Nephron (organoid): ENCODE data around the gene XPC.
A peak's percentile ranks its signal among the peaks of the same experiment; 100 is the strongest.

Experiments
- H3K27ac Mint-ChIP-seq, 3 experiments: 2 replicates each; pipeline ENCODE4 v1.8.0; 2020; ENCODE audit warnings: mixed read lengths in 3 of 3, mild to moderate bottlenecking in 2 of 3, moderate library complexity in 1 of 3
- H3K27me3 Mint-ChIP-seq: 2 replicates; pipeline ENCODE4 v1.8.0; 2021; ENCODE audit warnings: low read depth, mild to moderate bottlenecking, moderate library complexity, mixed read lengths
- H3K36me3 Mint-ChIP-seq: 2 replicates; pipeline ENCODE4 v1.8.0; 2020; ENCODE audit warnings: low read depth, mixed read lengths
- H3K4me1 Mint-ChIP-seq: 2 replicates; pipeline ENCODE4 v1.8.0; 2020; ENCODE audit warnings: mixed read lengths
- H3K4me3 Mint-ChIP-seq, 3 experiments: 2 replicates each; pipeline ENCODE4 v1.8.0; 2020; ENCODE audit warnings: mild to moderate bottlenecking in 3 of 3, mixed read lengths in 3 of 3, moderate library complexity in 2 of 3
- H3K9me3 Mint-ChIP-seq: 2 replicates; pipeline ENCODE4 v1.8.0; 2020; ENCODE audit warnings: mixed read lengths
- CTCF ChIP-seq, 3 experiments: fragments of 200-600 bp; sonication (generic); IDR thresholded peaks; one replicate each; pipeline ENCODE4 v1.5.0; 2021; ENCODE audit warnings: antibody characterized with exemption in 3 of 3; ENCODE audit not compliant: unreplicated experiment in 3 of 3

Gene XPC

DNA sequence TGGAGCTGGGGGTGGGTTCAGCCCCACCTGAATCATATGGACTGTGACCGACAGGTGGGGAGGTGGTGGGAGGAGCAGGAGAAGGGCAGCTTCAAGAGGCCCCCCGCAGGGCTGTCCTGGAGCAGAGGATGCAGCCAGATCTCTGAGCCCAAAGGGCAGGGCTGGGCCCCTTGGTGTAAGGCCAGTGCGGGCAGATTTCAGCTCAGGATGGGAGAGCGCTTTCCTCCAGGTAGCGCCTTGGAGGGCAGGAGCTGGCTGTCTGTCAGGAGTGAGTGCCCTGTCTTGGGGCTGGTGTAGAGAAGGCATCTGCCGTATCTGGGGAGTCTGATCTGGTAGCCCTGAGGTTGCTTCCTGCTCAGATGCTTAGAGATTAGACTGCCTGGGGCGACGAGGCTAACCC, 46.3 kb downstream of the XPC start:
- Mint-ChIP-seq H3K9me3 (no peaks in the 10 kb centered on the region), H3K27ac (no peak overlapping the region), H3K4me1 (peaks cover 11% of the 10 kb centered on the region), H3K27me3 (no peaks in the 10 kb centered on the region), H3K36me3 (peaks cover 76% of the 10 kb centered on the region), H3K4me3 (no peak overlapping the region)
- TF ChIP-seq CTCF (IDR thresholded peaks at IDR 0.05; ENCODE audit: unreplicated experiment in 3 of 3), result no peak

DNA sequence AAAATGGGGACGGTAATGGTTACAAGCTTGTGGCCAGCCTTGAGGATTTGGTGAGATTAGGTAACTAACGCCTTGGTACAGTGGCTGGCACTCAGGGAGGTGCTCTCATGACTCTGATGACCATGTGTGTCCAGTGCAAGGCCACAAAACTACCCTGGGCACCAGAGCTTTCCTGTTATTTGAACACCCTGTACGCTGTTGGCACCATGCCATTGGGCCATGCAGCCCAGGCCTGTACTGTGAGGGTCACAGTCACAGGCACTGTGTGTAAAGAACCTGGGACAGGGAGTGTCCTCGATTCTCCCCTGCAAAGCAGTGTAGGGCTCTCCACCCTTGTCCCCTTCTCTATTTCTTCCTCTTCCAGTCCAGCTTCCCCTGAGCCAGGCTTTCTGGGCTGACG, 47.3 kb downstream of the XPC start:
- Mint-ChIP-seq H3K4me3 (no peak overlapping the region), H3K27me3 (no peaks in the 10 kb centered on the region), H3K36me3 (peaks cover 72% of the 10 kb centered on the region), H3K27ac (no peak overlapping the region), H3K4me1 (peaks cover 18% of the 10 kb centered on the region), H3K9me3 (no peaks in the 10 kb centered on the region)
- TF ChIP-seq CTCF (IDR thresholded peaks at IDR 0.05; ENCODE audit: unreplicated experiment in 3 of 3), result no peak

DNA sequence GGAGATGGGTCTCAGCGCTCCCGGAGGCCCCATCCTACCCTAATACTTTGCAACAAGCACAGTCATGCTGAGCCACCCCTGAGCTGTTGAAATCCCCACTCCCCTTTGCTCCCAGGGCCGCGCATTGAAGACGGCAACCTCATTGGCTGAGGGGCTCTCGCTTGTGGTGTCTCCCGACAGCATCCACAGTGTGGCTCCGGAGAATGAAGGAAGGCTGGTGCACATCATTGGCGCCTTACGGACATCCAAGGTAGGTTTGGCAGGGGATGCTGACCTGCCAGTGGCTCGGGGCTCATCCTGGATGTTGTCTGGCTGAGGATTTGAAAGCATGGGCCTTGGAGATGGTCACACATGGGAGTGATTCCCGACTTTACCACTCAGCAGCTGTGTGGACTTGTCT, 47.7 kb downstream of the XPC start:
- Mint-ChIP-seq H3K4me3 (no peak overlapping the region), H3K27ac (no peak overlapping the region), H3K4me1 (peaks cover 22% of the 10 kb centered on the region), H3K36me3 (peaks cover 68% of the 10 kb centered on the region), H3K27me3 (no peaks in the 10 kb centered on the region), H3K9me3 (no peaks in the 10 kb centered on the region)
- TF ChIP-seq CTCF (IDR thresholded peaks at IDR 0.05; ENCODE audit: unreplicated experiment in 3 of 3), result no peak

DNA sequence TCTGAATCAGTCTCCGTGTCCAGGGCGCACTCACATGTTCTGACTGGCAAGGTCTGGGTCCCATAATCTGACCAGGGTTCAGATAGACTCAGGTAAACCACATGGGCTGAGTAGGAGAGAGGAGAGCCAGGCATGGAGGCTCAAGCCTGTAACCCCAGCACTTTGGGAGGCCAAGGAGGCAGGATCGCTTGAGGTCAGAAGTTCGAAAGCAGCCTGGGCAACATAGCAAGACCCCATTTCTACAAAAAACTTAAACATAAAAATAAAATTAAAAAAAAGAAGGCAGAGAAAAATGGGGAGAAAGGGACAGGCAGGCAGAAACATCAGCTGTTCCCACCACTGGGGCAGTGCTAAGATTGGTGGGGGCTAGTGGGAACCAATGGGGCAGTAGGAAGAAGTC, 48.2 kb downstream of the XPC start:
- Mint-ChIP-seq H3K36me3 (peaks cover 63% of the 10 kb centered on the region), H3K27ac (no peak overlapping the region), H3K4me1 (peaks cover 24% of the 10 kb centered on the region), H3K27me3 (peaks cover 3% of the 10 kb centered on the region), H3K4me3 (no peak overlapping the region), H3K9me3 (no peaks in the 10 kb centered on the region)
- no peak for TF ChIP-seq CTCF (IDR thresholded peaks at IDR 0.05; ENCODE audit: unreplicated experiment in 3 of 3)

GRCh38 chr3:14129296-14129695, 49.1 kb downstream of the XPC start:
- H3K27me3 Mint-ChIP-seq, result peaks cover 4% of the 10 kb centered on the region
- H3K9me3 Mint-ChIP-seq, result no peaks in the 10 kb centered on the region
- H3K27ac Mint-ChIP-seq, result no peak overlapping the region
- no peak overlapping the region for H3K4me3 Mint-ChIP-seq
- peaks cover 24% of the 10 kb centered on the region for H3K4me1 Mint-ChIP-seq
- no peak for TF ChIP-seq CTCF (IDR thresholded peaks at IDR 0.05; ENCODE audit: unreplicated experiment in 3 of 3)
- H3K36me3 Mint-ChIP-seq, result peaks cover 56% of the 10 kb centered on the region

GRCh38 chr3:14128724-14129123, 49.7 kb downstream of the XPC start:
- TF ChIP-seq CTCF (IDR thresholded peaks at IDR 0.05; ENCODE audit: unreplicated experiment in 3 of 3), result no peak
- Mint-ChIP-seq H3K27ac (no peak overlapping the region), H3K4me1 (peaks cover 27% of the 10 kb centered on the region), H3K36me3 (peaks cover 50% of the 10 kb centered on the region), H3K9me3 (no peaks in the 10 kb centered on the region), H3K4me3 (peak overlapping the region; percentile 34 to 67 (median 57)), H3K27me3 (peaks cover 4% of the 10 kb centered on the region)
